HG02610 (cell line): Measurements from ENCODE around the gene TNFAIP8.

ENCODE experiments used
- ATAC-seq: cut with Tn5 transposase; IDR thresholded peaks from one replicate; pipeline ENCODE4 v1.9.1; 2021; ENCODE audit warnings: mild to moderate bottlenecking, moderate library complexity; ENCODE audit not compliant: unreplicated experiment

TNFAIP8 gene

DNA sequence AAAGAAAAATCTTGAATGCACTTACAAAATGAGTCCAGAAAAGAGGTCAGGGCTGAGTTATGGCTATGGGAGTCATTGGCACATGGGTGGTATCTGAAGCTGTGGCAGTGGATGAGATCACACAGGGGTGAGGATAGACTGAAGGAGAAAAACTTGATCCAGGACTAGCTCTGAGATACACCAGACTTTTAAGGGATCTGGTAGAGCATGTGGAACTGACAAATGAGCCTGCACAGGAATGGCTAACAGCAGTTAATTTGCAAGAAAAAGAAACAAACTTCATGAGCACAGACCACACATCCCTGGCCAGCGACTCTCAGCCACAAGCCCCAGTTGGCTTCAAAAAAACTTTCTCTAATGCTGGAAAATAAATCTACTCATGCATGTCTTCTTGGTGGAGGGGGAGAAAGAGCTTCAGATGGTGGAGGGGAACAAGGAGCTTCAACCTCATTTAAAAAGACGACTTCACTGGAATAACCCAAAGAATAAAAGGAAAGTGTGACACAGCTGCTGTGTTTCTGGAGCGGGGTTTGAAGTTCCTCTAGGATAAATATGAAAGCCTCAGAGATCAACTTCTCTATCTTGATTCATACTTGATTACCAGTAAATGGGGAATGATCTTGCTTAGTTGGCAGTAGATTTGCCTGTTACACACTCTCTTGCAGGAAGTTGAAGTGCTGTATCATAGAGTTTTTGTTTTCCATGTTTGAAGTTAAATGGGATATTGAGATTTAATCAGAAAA, 33.6 kb downstream of the TNFAIP8 start:
- ATAC-seq, result no peak

DNA sequence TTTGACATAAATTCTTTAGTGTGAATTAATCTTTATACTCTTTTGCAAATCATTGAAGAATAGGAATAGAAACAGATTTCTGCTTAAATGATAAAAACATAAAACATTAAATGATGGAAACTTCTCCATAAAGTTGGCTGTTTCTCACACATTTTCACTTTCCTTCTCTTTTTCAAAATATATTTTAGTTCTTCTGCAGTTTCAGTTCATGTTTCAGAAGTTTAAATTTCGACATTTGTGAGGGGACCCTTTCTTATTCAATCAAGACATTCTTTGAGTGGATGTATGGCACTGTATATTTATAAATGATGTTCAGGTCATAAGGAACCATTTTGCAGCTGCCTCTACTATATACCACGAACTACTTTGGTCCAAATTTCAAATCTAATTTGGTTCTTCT, 34.6 kb downstream of the TNFAIP8 start:
- ATAC-seq, result no peak

DNA sequence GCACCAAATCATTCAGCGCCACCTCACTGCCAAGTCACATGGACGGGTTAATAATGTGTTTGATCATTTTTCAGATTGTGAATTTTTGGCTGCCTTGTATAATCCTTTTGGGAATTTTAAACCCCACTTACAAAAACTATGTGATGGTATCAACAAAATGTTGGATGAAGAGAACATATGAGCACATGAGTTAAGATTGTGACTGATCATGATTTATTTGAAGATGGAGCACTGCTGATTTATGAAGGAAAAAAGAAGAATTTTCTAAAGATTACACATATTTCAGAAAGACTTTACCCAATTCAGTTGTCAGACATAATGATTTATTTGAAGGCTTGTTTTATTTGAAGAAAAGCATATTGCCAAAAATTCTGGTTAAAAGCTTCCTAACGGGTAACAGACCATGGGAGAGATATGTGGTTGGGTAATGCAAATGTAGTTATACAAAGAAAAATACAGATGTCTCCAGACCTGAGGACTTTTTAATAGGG, 37.4 kb downstream of the TNFAIP8 start:
- ATAC-seq, result no peak

DNA sequence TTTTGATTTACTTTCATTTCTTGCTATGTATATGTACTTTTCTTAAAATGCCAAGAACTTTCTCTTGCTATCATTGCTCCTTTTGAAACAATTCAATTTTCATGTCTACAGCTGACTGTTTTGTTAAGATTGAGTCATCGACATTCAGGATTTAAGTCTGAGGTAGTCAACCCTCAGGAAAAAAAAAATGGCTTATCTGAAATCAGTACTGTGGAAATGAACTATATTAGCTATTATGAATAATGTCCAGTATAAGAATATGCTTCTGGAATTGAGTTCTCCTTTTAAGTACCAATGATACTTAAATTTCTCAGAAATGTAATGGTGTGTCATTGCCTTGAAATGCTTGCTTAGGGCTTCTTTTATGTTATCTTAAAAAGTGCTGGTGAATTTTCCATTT, 37.9 kb downstream of the TNFAIP8 start:
- ATAC-seq, result no peak

DNA sequence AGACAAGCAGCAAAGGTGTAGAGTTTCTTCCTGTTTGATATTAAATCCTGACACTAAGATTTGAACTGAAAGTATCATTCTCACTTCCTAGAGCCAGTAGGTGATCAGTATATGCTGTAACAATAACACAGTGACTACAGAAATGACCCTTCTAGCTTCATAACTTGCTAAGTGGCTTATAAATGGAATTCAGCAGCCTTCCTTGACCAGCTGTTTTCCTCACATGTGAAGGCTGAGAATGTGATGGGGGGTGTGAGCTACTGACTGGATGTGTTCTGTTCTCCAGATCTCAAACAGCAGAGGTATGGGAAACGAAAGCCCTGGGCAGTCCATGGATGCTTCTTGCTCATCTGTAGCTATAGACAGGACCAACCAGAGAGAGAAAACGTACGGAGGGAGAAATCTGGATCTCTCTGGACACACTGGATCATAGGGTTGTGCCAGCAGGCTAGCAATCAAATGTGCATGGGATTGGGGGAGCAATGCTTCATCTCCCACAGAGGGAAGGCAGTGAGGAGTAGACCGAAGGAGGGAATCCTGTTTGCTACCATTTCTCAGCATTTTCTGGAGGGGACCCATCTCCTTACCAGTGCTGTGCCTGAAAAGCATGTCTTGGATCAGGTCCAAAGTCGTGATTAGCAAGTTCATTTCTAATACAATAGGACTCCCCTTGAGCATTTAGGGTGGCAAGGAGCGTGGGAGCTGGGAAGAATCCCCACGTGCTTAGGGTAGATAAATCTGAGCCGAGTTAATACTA, 39.4 kb downstream of the TNFAIP8 start:
- ATAC-seq, result peak; percentile 55

DNA sequence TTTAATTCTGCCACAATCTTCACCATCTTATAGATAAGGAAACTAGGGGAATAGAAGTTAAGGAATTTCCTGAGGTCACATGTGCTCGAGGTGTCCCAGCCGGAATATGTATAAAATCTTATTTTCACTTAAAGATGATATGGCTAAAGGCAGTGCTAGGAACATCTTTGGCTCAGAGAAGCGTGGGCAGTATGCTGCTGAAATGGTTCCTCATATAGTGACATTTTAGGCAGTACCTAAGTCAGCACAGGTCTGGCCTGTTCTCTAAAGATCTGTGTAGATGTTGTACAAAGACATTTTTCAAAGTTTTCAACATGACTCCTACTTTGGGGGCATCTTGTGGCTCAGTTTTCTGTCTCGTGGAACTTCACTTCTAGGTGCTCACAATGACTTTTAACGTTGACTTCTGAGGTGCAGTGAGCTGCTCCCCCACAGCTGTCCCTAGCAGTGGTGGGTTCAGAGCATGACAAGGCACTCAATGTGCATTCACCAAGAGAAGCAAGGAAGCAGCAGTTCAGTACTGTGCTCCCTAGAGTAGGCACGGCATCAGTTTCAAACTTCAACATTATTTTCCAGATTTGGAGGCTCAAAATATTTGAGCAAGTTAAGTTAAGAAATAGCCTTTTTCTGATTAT, 40.3 kb downstream of the TNFAIP8 start:
- no peak for ATAC-seq

DNA sequence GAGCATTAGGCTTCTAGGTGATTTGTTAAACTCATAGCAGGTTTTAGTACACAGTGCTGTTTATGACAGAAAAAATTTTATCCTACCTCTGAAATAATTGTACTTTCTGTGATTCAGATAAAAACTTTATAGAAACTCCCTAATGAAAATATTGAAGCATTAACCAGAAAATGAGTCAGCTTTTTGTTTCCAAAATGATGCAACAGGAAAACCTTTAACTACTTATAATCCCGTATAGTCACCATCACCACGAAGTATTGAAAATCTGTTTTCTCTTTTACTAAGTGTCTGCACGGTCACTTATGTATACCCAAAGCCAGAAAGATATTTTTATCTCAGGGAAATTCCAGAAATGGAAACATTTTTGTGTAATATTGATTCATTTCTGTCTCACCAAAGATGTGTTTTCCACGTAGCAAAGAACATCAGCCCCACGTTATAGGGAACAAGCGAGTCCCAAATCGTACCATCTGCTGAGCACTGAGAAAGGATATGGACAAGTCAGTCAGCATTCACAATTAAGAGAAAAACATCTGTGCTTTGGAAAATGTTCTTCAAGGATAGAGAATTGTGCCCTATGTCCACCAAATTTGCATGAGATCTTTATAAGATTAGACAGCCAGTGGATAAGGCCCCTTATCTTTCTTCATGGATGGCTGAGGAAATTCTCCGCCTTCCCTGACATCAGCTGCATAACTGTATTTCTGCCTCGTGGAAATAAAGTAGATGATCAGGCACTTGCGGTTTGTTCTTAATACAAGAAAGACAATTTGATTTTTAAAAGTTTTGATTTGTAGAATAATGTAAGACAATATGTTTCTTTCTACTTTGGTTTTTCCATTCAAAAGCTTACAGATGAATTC, 41.9 kb downstream of the TNFAIP8 start:
- ATAC-seq, result peak; percentile 79

DNA sequence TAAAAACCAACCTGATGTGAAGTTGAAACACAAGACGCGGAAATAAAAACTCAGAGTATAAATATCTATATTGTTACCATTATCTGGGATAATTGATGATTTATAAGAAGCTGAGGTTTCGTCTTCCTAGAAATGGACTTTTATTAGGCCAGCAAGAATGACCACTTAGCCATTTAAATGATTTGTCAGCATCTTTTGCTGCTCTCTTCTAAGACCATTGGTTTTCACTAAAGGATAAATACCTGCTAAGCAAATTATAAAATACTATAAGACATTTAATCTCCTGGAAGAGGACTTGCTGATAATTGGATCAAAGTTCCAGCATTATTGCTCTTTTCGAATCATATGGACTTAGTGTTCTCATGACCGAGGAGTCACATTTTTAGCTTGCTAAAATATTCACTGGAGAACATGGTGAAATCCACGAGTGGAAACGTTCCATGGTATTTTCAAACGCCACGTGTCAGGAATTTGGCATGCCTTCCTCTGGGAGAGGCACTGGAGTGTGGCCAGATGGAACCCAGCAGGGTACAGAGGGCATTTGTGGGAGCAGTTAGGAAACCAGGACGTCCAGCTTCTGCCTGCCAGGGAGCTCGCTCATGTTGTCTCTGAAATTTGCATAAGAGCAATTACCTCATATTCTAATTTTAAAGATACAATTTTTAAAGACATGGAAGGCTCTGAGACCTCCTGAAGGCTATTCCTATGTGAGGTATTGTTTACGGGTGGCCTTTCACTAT, 43.1 kb downstream of the TNFAIP8 start:
- ATAC-seq, result no peak

DNA sequence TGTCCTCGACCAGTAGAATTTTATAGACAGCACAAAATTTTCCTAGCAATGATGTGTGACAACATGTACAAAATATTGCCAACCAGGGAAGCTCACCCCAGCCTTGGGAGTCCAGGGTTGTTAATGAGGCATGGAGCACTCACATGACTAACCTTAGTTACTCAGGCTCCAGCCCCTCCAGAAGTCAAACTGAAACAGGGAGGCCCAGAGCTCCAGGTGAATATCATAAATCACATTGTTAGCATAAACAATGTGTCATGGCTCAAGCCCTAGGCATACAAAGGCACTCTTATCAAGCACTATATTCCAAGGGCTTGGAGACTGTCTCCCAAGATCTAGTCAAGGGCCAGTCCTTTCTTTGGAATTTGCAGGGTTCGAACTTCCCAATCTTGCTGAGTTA, 44.4 kb downstream of the TNFAIP8 start:
- ATAC-seq, result no peak

DNA sequence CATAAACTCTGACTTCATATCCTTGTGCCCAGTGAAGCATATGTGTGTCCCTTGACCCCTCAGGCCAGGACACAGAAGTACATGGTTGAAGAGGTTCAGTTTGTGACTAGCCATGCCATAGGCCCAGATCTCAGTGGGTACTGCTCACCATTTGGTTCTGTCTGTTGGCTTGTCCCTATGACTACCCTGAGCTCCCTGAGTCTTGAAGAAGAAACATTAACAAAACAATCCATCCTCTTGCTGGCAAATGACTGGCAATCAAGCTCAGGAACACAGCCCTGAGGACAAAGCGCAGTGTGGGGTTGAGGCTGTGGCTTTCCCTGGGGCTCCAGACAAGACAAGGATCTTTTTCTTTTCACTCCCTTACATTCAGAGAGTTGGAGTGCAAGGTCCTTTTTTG, 46.3 kb downstream of the TNFAIP8 start:
- ATAC-seq, result no peak

DNA sequence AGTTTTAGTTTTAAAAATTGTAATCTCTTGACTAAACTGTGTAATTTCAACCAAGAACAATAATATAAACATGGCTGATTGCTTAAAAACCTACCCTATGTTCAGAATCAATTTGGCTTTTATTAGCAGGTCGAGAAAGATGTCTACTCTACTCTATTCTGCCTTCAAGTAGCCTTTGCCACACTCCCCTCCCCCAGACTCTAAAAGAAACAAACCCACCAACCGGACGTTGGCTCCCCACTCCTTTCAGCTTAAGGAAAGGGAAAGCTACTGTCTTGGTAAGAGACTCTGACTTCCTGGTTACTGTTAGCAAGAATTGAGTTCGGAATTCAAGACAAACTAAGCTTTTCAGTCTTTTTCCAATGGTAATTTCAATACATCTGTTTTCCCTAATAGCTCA, 46.7 kb downstream of the TNFAIP8 start:
- no peak for ATAC-seq

DNA sequence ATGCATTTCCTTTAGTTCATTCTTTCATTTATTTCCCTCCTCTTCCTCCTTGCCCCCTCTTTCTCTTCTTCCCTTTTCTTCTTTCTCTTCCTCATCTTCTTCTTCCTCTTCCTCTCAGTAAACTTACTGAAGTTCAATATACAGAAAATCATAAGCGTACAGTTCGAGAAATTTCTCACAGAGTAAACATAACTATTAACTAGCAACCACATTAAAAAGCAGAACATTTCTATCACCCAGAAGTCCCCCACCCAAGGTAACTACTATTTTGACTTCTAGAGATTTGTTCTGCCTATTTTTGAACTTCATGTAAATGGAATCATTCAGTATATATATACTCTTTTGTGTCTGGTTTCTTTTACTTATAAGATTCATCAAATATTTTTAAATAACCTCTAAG, 48.2 kb downstream of the TNFAIP8 start:
- ATAC-seq, result no peak

DNA sequence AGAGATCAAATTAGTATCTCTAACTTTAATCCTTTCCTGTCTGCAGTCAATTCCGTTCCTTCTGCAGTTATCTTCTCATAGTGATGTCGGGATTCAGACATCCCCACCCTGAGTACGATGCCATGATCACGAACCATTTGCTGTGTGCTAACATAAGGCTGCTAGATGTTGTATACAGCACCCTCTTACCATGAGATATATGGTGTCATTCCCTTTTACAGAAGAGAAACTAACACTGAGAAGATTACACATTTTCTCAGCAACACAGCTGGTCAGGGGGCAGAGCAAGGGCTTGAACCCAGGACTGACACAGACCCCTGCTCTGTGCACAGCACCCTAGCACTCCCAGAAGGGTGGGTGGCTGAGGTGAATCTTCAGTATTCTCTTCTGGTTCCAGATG, 49.6 kb downstream of the TNFAIP8 start:
- peak; percentile 30 for ATAC-seq

DNA sequence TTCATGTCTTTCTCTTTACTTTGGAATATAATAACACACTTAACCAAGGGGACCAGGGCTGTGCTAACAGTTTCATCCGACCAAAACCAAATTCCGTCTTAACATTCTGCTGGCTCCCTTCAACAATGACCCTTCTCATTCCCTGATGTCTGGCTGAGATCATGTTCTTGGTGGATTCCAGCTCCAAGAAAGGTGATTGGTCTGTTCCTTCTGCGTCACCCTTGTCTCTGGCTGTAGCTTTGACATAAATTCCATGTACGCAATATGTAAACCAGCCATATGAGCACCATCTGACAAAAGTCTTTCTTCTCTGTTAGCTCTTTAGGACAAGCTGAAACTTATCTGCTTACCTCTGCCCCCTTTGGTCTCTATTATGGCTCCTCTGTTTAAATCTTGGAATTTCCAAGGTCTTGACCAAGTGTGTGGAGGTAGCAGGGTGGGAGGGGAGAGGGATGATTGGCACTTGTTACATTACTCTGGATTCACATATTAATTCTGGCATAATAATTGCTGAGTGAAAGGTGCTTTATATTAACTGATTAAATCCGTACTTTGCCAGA, 50.8 kb downstream of the TNFAIP8 start:
- ATAC-seq, result no peak

DNA sequence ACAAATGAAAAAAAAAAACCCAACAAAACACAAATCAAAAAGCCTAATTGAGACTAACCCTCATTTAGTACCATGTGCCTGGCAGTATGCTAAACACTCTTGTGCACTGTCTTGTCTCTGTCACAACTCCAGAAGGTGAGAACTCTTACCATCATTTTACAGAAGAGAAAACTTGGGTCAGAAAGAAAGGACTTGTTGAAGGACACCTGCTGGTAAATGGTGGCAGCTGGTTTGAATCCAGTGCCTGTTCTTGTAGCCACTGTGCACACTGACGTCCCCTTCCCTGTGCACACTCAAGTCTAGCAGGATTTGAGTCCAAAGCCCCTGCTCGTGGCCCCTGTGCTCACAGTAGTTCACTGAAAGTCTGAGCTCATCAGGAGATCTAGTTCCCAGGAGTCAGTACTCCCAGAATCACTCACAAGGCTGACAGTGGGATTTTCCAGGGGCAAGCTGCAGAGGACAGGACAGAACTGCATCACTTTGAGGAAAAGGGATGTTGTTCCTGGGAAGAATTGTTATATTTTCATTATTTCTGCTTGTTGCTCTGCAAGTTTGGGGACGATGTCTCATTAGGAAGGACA, 53.5 kb downstream of the TNFAIP8 start:
- ATAC-seq, result no peak

DNA sequence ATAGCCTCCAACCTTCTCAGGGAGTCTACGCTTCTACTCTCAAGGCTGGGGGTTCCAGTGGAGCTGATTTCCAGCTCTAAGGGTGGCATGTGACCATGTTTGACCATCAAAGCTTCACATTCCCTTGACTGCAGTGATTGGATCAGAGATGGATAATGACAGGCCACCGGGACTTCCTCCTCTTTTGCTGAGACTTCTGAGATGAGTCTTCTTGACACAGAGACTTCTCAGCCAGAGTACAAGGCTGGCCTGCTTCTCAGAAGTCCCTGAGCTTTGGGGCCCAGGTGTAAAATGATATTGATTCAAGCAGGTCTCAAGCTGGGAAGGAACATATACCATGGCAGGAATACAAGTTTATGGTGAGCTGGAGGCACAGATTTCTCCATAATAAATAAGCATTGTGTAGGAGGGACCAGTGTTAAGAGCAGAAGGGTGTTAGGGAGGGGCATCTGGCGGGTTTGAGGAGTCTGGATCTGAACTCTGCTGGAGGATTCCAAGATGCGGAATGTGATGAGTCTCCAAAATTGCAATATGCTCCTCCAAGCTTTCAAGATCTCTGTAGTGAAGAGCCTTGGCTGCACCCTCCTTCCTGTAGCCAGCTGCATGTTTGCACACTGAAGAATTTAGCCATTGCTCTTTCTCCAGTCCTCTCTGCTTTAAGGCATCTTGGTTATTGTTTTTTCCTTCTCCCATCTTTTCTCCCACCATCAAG, 54.8 kb downstream of the TNFAIP8 start:
- ATAC-seq, result peak; percentile 68

DNA sequence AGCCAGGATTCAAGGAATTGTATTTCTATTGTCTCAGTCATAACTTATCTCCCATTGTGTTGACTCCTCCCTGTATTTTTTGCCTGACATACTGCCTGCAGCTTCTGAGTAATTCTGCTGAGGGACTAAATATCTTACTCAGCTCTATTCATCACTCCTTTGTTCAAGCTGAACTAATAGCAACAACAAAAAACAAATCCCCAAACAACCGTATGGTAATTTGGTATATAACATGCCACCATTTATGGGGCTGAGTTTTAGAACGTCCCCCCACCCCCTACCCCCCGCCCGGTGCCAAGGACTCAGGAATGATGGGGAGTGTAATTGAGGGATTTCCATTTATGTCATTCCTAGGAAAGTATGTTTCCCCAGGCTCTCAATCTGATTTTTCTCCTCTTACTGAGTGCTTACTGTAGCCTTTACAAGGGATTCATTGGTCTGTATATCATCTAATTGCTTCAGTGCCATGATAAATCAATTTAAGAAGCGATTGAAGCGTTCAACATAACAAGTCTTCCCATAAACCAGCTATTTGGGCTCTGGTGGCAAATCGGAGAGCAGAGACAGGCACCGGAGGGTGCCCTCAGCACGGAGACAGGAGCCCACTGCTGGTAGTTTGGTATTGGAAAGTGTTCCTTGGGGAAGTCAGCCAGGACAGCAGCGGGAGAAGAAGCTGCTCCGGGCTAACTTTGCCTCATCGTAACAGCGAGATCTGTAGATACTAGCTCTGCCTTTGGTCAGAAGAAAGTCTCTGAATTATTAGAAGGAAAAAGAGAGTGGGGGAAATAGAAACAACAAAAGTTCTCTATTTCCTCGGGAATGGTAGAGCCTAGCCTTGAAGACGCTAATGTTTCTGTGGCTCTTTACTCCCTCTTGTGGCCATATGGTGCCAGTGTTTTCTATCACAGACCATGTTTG, 55.8 kb downstream of the TNFAIP8 start:
- peak; percentile 63 for ATAC-seq
